Caco-2 (cell line): Measurements from ENCODE around the gene RRP8. TPM values are rescaled to one million over a fixed set of nuclear protein-coding genes. Genes with fewer than 3 reads are reported as not detected.

ENCODE experiments used
- BruUV-seq: library from RNA; stranded (reverse); fragments of 400-500 nt; replicated peaks from 2 replicates; lab custom pipeline; 2021; lab: Mats Ljungman, UMichigan
- CTCF ChIA-PET: fragments of 300-600 bp; sonication (Branson Sonifier 250); formaldehyde crosslinking; loops from one replicate; lab custom pipeline; 2022; ENCODE audit warnings: antibody characterized with exemption; lab: Charles Lee
- POLR2A ChIA-PET: fragments of 300-600 bp; sonication (Branson Sonifier 250); formaldehyde crosslinking; loops from one replicate; lab custom pipeline; 2022; ENCODE audit warnings: antibody characterized with exemption; lab: Charles Lee
- DNase-seq, 2 experiments: peaks; one replicate each; pipeline versions ENCODE4 v3.0.0 to v3.0.0-alpha.2; 2020 to 2022
- H3K27me3 ChIP-seq: replicated peaks from 2 replicates; pipeline ENCODE4 v1.6.0; 2011; ENCODE audit warnings: low read length; ENCODE audit not compliant: control insufficient read depth, insufficient read depth
- H3K36me3 ChIP-seq: 2 replicates; pipeline ENCODE4 v1.5.1; 2011; ENCODE audit warnings: low read length; ENCODE audit not compliant: control insufficient read depth, insufficient read depth
- H3K4me1 ChIP-seq: fragments of 250-450 bp; sonication (Bioruptor Pico); 2 replicates; pipeline ENCODE4 v1.5.1; 2020; ENCODE audit warnings: mild to moderate bottlenecking
- H3K4me3 ChIP-seq: 2 replicates; pipeline ENCODE4 v1.5.1; 2011; ENCODE audit warnings: low read depth, mild to moderate bottlenecking, control low read depth, low read length
- H3K9me3 ChIP-seq: fragments of 250-450 bp; sonication (Bioruptor Pico); 2 replicates; pipeline ENCODE4 v1.5.1; 2020; ENCODE audit warnings: mild to moderate bottlenecking, moderate library complexity
- H3K27ac Mint-ChIP-seq: one replicate; pipeline ENCODE4 v1.8.0; 2022; ENCODE audit warnings: mixed read lengths; ENCODE audit not compliant: unreplicated experiment
- H3K27me3 Mint-ChIP-seq: one replicate; pipeline ENCODE4 v1.8.0; 2022; ENCODE audit warnings: mixed read lengths; ENCODE audit not compliant: insufficient read depth, unreplicated experiment
- H3K36me3 Mint-ChIP-seq: one replicate; pipeline ENCODE4 v1.8.0; 2022; ENCODE audit warnings: mild to moderate bottlenecking, mixed read lengths; ENCODE audit not compliant: insufficient read depth, unreplicated experiment
- H3K4me1 Mint-ChIP-seq: one replicate; pipeline ENCODE4 v1.8.0; 2022; ENCODE audit warnings: low read depth, mixed read lengths; ENCODE audit not compliant: unreplicated experiment
- H3K4me3 Mint-ChIP-seq: one replicate; pipeline ENCODE4 v1.8.0; 2022; ENCODE audit warnings: mild to moderate bottlenecking, moderate library complexity, mixed read lengths; ENCODE audit not compliant: unreplicated experiment
- H3K9me3 Mint-ChIP-seq: one replicate; pipeline ENCODE4 v1.8.0; 2022; ENCODE audit warnings: mixed read lengths; ENCODE audit not compliant: unreplicated experiment
- intact Hi-C: fragments of 100-400 bp; cut with micrococcal nuclease; formaldehyde crosslinking; loops from one replicate; pipeline ENCODE4 v1.10.0; 2022; ENCODE audit not compliant: unreplicated experiment
- total RNA-seq: library from RNA; stranded (reverse); gene quantifications from 2 replicates; pipeline ENCODE4 v1.2.3, GENCODE V29; 2022
- TF ChIP-seq, protein P1 (sequence below), 2 experiments: fragments of 200-600 bp in 1 of 2; IDR thresholded peaks; 1 replicate in 1 of 2; 2 replicates in 1 of 2; pipeline versions ENCODE4 v1.5.1 to v1.8.0; 2011 to 2022; ENCODE audit warnings: antibody characterized with exemption in 1 of 2, control low read depth in 1 of 2, inconsistent platforms in 1 of 2, low read depth in 1 of 2, low read length in 1 of 2, mild to moderate bottlenecking in 1 of 2, moderate library complexity in 1 of 2; ENCODE audit not compliant: insufficient read depth in 1 of 2, severe bottlenecking in 1 of 2, unreplicated experiment in 1 of 2

The RRP8 gene
- total RNA-seq, 1 experiment from 2014 or later, result 21.0 TPM

GRCh38 chr11:6608726-6609501 lies 5.5 kb upstream of the RRP8 start:
- Mint-ChIP-seq H3K36me3 (no peaks in the 10 kb centered on the region), H3K27me3 (no peaks in the 10 kb centered on the region), H3K9me3 (no peaks in the 10 kb centered on the region), H3K4me1 (peaks cover 17% of the 10 kb centered on the region), H3K27ac (peak overlapping the region; percentile 11), H3K4me3 (no peak overlapping the region)
- BruUV-seq, result no TSS peak
- no peaks in the 10 kb centered on the region for H3K27me3 ChIP-seq
- TF ChIP-seq, protein P1, sequence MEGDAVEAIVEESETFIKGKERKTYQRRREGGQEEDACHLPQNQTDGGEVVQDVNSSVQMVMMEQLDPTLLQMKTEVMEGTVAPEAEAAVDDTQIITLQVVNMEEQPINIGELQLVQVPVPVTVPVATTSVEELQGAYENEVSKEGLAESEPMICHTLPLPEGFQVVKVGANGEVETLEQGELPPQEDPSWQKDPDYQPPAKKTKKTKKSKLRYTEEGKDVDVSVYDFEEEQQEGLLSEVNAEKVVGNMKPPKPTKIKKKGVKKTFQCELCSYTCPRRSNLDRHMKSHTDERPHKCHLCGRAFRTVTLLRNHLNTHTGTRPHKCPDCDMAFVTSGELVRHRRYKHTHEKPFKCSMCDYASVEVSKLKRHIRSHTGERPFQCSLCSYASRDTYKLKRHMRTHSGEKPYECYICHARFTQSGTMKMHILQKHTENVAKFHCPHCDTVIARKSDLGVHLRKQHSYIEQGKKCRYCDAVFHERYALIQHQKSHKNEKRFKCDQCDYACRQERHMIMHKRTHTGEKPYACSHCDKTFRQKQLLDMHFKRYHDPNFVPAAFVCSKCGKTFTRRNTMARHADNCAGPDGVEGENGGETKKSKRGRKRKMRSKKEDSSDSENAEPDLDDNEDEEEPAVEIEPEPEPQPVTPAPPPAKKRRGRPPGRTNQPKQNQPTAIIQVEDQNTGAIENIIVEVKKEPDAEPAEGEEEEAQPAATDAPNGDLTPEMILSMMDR (IDR thresholded peaks at IDR 0.05; ENCODE audit: insufficient read depth in 1 of 2, low read depth in 1 of 2, low read length in 1 of 2, severe bottlenecking in 1 of 2, unreplicated experiment in 1 of 2), result no peak
- no peak for DNase-seq
- peaks cover 5% of the 10 kb centered on the region; the same call in 1 of the 2 replicates for H3K36me3 ChIP-seq
- H3K4me3 ChIP-seq, result no peak overlapping the region
- ChIA-PET CTCF (interaction anchor here (1.6 kb wide), 1 partner anchor 10 kb away, joined by 3 read pairs; the partner anchor contains the start of gene TPP1), POLR2A (no interaction called here)
- H3K9me3 ChIP-seq, result no peaks in the 10 kb centered on the region
- intact Hi-C loops, result no loop called here
- H3K4me1 ChIP-seq, result peaks cover 42% of the 10 kb centered on the region

DNA sequence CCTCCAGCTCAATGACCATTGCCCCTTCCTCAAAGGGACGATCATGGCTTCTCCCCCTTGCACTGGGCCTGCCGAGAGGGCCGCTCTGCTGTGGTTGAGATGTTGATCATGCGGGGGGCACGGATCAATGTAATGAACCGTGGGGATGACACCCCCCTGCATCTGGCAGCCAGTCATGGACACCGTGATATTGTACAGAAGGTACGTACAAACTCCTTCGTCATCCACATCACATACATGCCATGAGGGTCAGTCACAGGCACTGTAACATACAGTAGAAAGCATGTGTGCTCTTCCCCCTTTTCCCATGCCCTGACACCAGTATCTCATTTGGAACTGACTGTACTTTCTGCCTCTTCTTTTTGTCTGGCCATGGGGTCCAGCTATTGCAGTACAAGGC lies 4.6 kb upstream of the RRP8 start:
- Histone ChIP-seq H3K4me1 (peaks cover 39% of the 10 kb centered on the region), H3K4me3 (no peak overlapping the region), H3K9me3 (no peaks in the 10 kb centered on the region), H3K36me3 (peaks cover 5% of the 10 kb centered on the region; the same call in 1 of the 2 replicates), H3K27me3 (no peaks in the 10 kb centered on the region)
- POLR2A ChIA-PET, result no interaction called here
- H3K36me3 Mint-ChIP-seq, result no peaks in the 10 kb centered on the region
- H3K9me3 Mint-ChIP-seq, result no peaks in the 10 kb centered on the region
- CTCF ChIA-PET, result interaction anchor here (1.5 kb wide), 1 partner anchor 75 kb away, joined by 5 read pairs; the partner anchor contains the start of gene MRPL17
- H3K27me3 Mint-ChIP-seq, result no peaks in the 10 kb centered on the region
- no peak overlapping the region for H3K4me3 Mint-ChIP-seq
- intact Hi-C loops, result no loop called here
- peak overlapping the region; percentile 16 for H3K27ac Mint-ChIP-seq
- TF ChIP-seq, protein P1 (IDR thresholded peaks at IDR 0.05; ENCODE audit: insufficient read depth in 1 of 2, low read depth in 1 of 2, low read length in 1 of 2, severe bottlenecking in 1 of 2, unreplicated experiment in 1 of 2), result no peak
- no peak for DNase-seq
- peaks cover 17% of the 10 kb centered on the region for H3K4me1 Mint-ChIP-seq
- BruUV-seq, result no TSS peak

- Histone ChIP-seq H3K4me1 (peaks cover 38% of the 10 kb centered on the region), H3K4me3 (no peak overlapping the region), H3K27me3 (no peaks in the 10 kb centered on the region), H3K36me3 (peaks cover 5% of the 10 kb centered on the region; the same call in 1 of the 2 replicates), H3K9me3 (no peaks in the 10 kb centered on the region)
- no peaks in the 10 kb centered on the region for H3K9me3 Mint-ChIP-seq
- DNase-seq, result no peak
- intact Hi-C loops, result no loop called here
- H3K4me3 Mint-ChIP-seq, result no peak overlapping the region
- no TSS peak for BruUV-seq
- TF ChIP-seq, protein P1 (IDR thresholded peaks at IDR 0.05; ENCODE audit: insufficient read depth in 1 of 2, low read depth in 1 of 2, low read length in 1 of 2, severe bottlenecking in 1 of 2, unreplicated experiment in 1 of 2), result no peak
- H3K27ac Mint-ChIP-seq, result peak overlapping the region; percentile 16
- H3K36me3 Mint-ChIP-seq, result no peaks in the 10 kb centered on the region
- ChIA-PET CTCF (interaction anchor here (0.8 to 1.5 kb wide), 6 partner anchors 12 to 244 kb away, joined by 3 to 9 read pairs (median 5); partner anchors contain the start of genes MRPL17 and TPP1), POLR2A (interaction anchor here (0.9 to 1.4 kb wide), 3 partner anchors 12 to 126 kb away, joined by 4 to 11 read pairs (median 5); partner anchors contain the start of genes ARFIP2, MRPL17, TIMM10B and TPP1)
- peaks cover 17% of the 10 kb centered on the region for H3K4me1 Mint-ChIP-seq
- no peaks in the 10 kb centered on the region for H3K27me3 Mint-ChIP-seq
Observed at GRCh38 chr11:6607190-6607795, 3.9 kb upstream of the RRP8 start.
